NB4 (cell line): ENCODE data around the gene TMEM239.

Source experiments
- DNase-seq: peaks from one replicate; pipeline ENCODE4 v3.0.0; 2010; ENCODE audit warnings: low read depth
- H3K4me3 ChIP-seq: one replicate; pipeline ENCODE4 v1.5.1; 2011; ENCODE audit warnings: mild to moderate bottlenecking, low read depth, low read length, moderate library complexity
- CTCF ChIP-seq: IDR thresholded peaks from one replicate; pipeline ENCODE4 v1.5.1; 2012; ENCODE audit warnings: low read depth, low read length
- MYC ChIP-seq: IDR thresholded peaks from 2 replicates; pipeline ENCODE4 v1.6.1; 2011; ENCODE audit warnings: low read depth, low read length
- POLR2A ChIP-seq: IDR thresholded peaks from 2 replicates; pipeline ENCODE4 v1.6.1; 2011; ENCODE audit warnings: mild to moderate bottlenecking; ENCODE audit not compliant: insufficient read length; ENCODE audit errors: extremely low read depth
- TF ChIP-seq, protein P1 (sequence below): IDR thresholded peaks from 2 replicates; pipeline ENCODE4 v1.6.1; 2011; ENCODE audit warnings: low read depth, low read length

Gene TMEM239

GRCh38 chr20:2838847-2839671, 22.9 kb downstream of the TMEM239 start:
- TF ChIP-seq CTCF (no peak), POLR2A (no peak), MYC (no peak)
- TF ChIP-seq, protein P1, sequence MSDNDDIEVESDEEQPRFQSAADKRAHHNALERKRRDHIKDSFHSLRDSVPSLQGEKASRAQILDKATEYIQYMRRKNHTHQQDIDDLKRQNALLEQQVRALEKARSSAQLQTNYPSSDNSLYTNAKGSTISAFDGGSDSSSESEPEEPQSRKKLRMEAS: no peak
- no peak for DNase-seq
- H3K4me3 ChIP-seq: no peak overlapping the region

GRCh38 chr20:2839732-2840137, 23.6 kb downstream of the TMEM239 start:
- no peak for DNase-seq
- TF ChIP-seq CTCF: no peak
- TF ChIP-seq POLR2A: no peak
- TF ChIP-seq, protein P1: no peak
- TF ChIP-seq MYC: no peak
- peak overlapping the region; percentile 85 for H3K4me3 ChIP-seq

GRCh38 chr20:2840138-2840966, 24.2 kb downstream of the TMEM239 start, which contains the start of the genes PCED1A and VPS16:
Gene PCED1A, minus strand, starts transcription at chr20:2840655. Its CDS starts 743 bp downstream, at chr20:2839912.
Gene VPS16, plus strand, starts transcription at chr20:2840745. Its CDS starts 30 bp downstream, at chr20:2840775.
- peak within 1 kb of the TSS; percentile 85 for H3K4me3 ChIP-seq
- TF ChIP-seq CTCF (no peak), POLR2A (peak; percentile 72), MYC (peak; percentile 98)
- TF ChIP-seq, protein P1: peak; percentile 99
- DNase-seq: peak; percentile 91

GRCh38 chr20:2840967-2841531, 24.9 kb downstream of the TMEM239 start:
- TF ChIP-seq CTCF (no peak), MYC (no peak), POLR2A (no peak)
- TF ChIP-seq, protein P1: no peak
- DNase-seq: peak; percentile 67
- H3K4me3 ChIP-seq: peak overlapping the region; percentile 85

- peak; percentile 77 for DNase-seq
- H3K4me3 ChIP-seq: no peak overlapping the region
- no peak for TF ChIP-seq MYC
- TF ChIP-seq, protein P1: no peak
Measured at GRCh38 chr20:2845607-2846006, 29.4 kb downstream of the TMEM239 start.
